HG02938 (cell line): ENCODE measurements around the gene MAST1.

Experiments
- ATAC-seq: cut with Tn5 transposase; IDR thresholded peaks from one replicate; pipeline ENCODE4 v1.9.1; 2021; ENCODE audit warnings: mild to moderate bottlenecking, moderate library complexity; ENCODE audit not compliant: unreplicated experiment

MAST1 gene

DNA sequence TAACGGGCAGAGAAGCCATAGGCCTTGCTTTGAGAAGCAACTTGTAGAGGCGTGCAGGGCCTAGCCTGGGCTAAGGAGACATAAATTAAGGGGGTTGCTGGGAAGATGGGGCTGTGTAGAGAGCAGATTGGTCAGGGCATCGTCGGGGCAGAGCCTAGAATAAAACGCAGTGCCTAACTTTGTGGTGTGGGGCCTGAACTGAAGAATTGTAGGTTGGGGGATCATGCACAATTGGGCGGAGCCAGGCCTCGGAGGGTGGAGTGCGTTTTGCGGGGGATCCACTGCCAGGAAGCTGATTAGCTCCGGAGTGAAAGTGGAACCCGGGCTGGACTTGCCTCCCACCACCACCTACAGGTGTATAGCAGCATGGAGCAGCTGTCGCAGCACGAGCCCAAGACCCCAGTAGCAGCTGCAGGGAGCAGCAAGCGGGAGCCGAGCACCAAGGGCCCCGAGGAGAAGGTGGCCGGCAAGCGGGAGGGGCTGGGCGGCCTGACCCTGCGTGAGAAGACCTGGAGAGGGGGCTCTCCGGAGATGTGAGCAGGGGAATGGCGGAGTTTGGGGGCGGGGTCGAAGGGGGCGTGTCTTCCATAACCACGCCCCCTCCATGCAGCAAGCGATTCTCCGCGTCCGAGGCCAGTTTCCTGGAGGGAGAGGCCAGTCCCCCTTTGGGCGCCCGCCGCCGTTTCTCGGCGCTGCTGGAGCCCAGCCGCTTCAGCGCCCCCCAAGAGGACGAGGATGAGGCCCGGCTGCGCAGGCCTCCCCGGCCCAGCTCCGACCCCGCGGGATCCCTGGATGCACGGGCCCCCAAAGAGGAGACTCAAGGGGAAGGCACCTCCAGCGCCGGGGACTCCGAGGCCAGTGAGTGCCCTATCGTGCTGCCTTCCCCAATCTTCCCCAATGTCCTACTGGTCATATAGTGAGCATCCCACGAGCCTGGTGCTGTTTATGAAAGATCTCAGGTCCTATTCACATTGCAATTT is 29.1 kb downstream of the MAST1 start:
- no peak for ATAC-seq

GRCh38 chr19:12868540-12869112 is 30.3 kb downstream of the MAST1 start:
- ATAC-seq, result no peak

GRCh38 chr19:12871681-12872080 is 33.4 kb downstream of the MAST1 start:
- ATAC-seq, result no peak

DNA sequence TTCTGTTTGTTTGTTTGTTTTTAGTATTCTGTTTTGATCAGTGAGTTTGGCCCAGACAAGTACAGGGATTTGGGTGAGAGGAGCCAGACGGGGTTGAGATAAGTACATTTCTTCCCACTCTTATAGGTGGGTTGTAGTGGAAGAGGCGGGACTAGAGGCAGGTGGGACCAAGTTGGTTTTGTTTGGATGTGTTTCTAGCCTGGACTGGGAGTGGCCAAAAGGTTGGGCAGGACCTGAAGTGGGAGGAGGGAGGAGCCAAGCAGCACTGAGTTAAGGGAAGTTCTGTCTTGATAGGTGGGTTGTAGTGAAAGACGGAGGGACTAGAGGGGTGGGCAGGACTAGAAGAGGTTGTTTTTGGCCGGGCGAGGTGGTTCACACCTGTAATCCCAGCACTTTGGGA is 33.9 kb downstream of the MAST1 start:
- no peak for ATAC-seq

GRCh38 chr19:12872941-12873890 is 34.9 kb downstream of the MAST1 start:
- ATAC-seq, result no peak

GRCh38 chr19:12873891-12874745 is 35.8 kb downstream of the MAST1 start:
- ATAC-seq, result no peak

- no peak for ATAC-seq
These were observed 36.8 kb downstream of the MAST1 start for GRCh38 chr19:12875086-12875485.

DNA sequence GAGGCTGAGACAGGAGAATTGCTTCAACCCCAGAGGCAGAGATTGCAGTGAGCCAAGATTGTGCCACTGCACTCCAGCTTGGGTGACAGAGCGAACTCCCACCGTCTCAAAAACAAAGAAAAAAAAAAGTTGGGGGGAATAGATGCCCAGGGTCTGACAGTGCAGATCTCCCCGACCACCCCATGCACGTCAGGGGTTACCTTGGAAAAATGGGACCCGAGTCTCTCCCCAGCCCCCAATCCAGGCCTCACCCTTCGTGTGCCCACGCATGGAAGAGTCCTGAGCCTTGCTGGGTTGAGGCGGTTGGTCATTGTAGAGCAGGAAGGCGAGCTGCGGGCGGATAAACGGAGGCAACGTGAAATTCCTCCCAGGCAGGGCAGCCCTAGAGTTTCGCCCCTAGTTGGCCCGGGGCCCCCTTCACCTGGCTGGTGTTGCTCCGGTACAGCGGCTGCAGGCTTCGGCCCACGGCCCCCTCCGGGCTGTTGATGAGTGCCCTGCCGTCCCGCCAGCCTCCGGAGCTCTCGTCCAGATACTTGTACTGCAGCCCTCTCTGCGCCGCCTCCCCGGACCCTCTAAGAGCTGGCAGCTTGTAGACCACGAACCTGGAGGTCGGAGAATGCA is 42.3 kb downstream of the MAST1 start:
- ATAC-seq, result peak; percentile 17

- ATAC-seq, result peak; percentile 63
These were observed 43.0 kb downstream of the MAST1 start, which contains the start of gene DNASE2 for GRCh38 chr19:12881172-12881808. Gene DNASE2 (minus strand): TSS chr19:12881449. CDS start chr19:12881375, 74 bp downstream.

GRCh38 chr19:12882589-12882988 is 44.3 kb downstream of the MAST1 start:
- ATAC-seq, result no peak

DNA sequence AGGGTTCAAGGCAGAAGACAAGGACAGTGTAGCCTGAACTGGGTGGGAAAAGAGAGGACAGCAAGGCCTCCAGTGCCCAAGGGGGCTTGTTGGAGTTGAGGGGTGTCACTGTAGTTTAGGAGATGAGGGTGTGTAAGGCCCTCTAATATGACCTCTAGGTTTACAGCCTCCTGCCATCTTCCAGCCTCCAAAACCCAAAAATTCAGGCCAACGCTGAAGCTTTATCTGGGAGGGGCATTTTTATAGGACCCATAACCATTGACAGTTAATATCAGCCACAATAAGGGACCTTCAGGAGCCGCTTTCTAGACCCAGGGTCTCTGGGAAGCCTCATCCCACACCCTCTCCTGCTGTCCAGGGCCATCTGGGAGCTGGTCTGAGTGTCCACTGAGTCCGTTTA is 45.9 kb downstream of the MAST1 start:
- no peak for ATAC-seq

DNA sequence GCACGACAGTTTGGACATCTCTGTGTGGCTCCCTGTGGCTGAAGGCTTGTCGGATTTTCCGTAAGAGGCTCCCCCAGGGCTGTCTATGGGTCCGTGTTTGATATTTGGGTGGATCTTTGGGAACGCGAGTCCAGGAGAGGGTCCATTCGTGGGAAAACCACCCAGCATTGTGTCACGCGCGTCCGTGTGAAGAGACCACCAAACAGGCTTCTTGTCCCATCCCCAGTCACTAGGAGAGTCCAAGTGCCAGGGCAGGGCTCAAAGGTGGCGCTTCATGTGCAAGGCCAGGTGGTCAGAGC is 46.3 kb downstream of the MAST1 start:
- no peak for ATAC-seq

DNA sequence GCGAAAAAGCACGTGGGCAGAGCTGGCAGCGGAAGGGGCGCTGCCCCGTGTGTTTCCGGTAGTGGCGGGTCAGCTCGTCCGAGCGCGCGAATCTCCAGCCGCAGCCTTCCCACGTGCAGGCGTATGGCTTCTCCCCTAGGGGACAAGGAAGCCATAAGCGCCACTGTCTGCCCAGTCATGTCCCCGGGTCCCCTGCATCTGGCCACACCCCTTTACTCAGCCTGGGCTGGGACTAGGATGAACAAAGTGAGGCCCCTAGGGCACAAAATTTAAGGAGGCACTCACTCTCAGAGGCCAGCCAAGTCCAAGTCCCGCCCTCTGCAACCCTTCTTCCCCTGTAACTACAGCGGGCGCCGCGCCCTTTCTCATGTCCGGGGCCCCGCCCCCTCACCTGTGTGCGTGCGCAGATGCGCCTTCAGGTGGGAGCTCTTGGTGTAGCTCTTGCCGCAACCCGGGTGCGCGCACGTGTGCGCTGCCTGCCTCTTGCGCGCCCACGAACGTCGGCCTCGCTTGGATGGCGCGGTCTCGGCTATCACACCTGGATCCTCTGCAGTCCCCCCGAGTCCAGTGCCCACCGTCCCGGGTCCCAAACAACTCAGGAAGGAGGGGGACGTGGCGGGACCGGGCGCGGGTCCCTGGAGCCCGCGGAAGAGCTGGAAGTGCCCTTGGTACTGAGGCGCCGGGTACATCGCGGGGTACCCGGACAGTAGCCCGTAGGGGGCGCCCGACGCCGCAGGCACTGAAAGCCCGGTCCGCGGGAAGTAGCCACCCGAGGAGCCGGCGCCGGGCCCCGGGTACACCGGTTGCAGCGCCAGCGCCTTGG is 46.8 kb downstream of the MAST1 start:
- ATAC-seq, result no peak

- no peak for ATAC-seq
These were observed 47.7 kb downstream of the MAST1 start for GRCh38 chr19:12885749-12886650.

- ATAC-seq, result no peak
These were observed 48.3 kb downstream of the MAST1 start for GRCh38 chr19:12886651-12886968.

GRCh38 chr19:12886969-12887747 is 48.8 kb downstream of the MAST1 start, which contains the start of gene KLF1:
Gene KLF1 (minus strand): TSS chr19:12887201. CDS start chr19:12887140, 61 bp downstream.
- no peak for ATAC-seq
